NB4 (cell line): ENCODE measurements around the gene LRFN2.

Experiments used
- CTCF ChIP-seq: IDR thresholded peaks from one replicate; pipeline ENCODE4 v1.5.1; 2012; ENCODE audit warnings: low read depth, low read length
- MYC ChIP-seq: IDR thresholded peaks from 2 replicates; pipeline ENCODE4 v1.6.1; 2011; ENCODE audit warnings: low read depth, low read length
- POLR2A ChIP-seq: IDR thresholded peaks from 2 replicates; pipeline ENCODE4 v1.6.1; 2011; ENCODE audit warnings: mild to moderate bottlenecking; ENCODE audit not compliant: insufficient read length; ENCODE audit errors: extremely low read depth
- TF ChIP-seq, protein P1 (sequence below): IDR thresholded peaks from 2 replicates; pipeline ENCODE4 v1.6.1; 2011; ENCODE audit warnings: low read depth, low read length

- TF ChIP-seq CTCF (no peak), POLR2A (no peak), MYC (no peak)
- TF ChIP-seq, protein P1, sequence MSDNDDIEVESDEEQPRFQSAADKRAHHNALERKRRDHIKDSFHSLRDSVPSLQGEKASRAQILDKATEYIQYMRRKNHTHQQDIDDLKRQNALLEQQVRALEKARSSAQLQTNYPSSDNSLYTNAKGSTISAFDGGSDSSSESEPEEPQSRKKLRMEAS = no peak
Observed at GRCh38 chr6:40476673-40477072, 110.5 kb downstream of the LRFN2 start.
